Gastroesophageal sphincter (tissue), 3 donors: ENCODE data around the gene MAP7D3.

Source experiments
- CTCF ChIP-seq, 4 experiments: fragments of 200-600 bp in 2 of 4; fragments of 450-650 bp in 2 of 4; sonication (generic) in 1 of 4; IDR thresholded peaks; one replicate each; pipeline ENCODE4 v1.5.1; 2017 to 2019; ENCODE audit warnings: antibody characterized with exemption in 4 of 4, mild to moderate bottlenecking in 2 of 4, moderate library complexity in 2 of 4
- POLR2AphosphoS5 ChIP-seq: sonication (generic); formaldehyde crosslinking; IDR thresholded peaks from one replicate; pipeline ENCODE4 v1.6.1; 2017; ENCODE audit warnings: antibody characterized with exemption

GRCh38 chrX:136202889-136203288 is 48.3 kb downstream of the MAP7D3 start:
- TF ChIP-seq CTCF (IDR thresholded peaks at IDR 0.05): no peak
- TF ChIP-seq POLR2AphosphoS5: peak; percentile 68
